HG03469 (cell line): ENCODE measurements around the gene PHOSPHO2.

Source experiments
- ATAC-seq: cut with Tn5 transposase; IDR thresholded peaks from one replicate; pipeline ENCODE4 v1.9.1; 2021; ENCODE audit warnings: mild to moderate bottlenecking, moderate library complexity, moderate number of reproducible peaks; ENCODE audit not compliant: unreplicated experiment

Gene PHOSPHO2, protein sequence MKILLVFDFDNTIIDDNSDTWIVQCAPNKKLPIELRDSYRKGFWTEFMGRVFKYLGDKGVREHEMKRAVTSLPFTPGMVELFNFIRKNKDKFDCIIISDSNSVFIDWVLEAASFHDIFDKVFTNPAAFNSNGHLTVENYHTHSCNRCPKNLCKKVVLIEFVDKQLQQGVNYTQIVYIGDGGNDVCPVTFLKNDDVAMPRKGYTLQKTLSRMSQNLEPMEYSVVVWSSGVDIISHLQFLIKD

DNA sequence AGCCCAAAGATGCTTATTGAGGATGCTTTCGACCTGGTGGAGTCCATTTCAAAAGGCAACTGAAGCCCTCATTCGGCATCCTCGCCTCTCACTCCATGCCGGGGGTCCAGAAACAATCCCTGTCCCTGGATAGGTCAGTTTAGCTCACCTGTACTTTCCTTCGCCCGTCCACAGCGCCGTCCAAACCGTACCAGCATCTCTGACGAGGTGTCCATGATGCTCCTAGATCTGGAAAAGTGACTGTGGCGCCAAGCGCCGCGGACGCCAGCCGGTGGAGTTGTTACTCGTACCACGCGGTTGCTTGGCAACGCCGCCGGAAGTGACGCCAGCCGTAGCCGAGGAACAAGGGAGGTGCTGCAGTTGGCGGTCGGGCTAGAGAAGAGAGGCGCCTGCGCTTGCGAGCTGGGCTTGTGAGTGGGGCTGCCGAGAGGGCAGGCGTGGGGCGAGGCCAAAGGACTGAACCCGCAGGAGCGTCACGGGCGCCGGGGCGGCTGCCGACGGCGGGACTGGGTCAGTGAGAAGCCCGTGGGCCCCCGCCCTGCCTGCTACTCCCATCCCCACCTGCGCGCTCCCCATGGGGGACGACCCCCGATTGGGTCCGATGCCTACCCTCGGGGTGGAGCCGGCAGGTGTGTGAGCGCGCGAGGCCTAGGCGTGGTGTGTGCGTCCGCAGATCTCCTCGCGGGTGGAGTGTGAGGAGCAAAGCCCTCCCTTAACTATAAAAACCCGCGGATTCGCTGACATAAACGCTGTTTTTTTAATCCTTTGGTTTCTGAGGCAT is at the start of gene PHOSPHO2, which contains the start of gene CFAP210:
Gene PHOSPHO2, plus strand, starts transcription at position 357 of the 781 bp plus-strand sequence. CDS start 6,503 bp downstream, outside the sequence.
Gene CFAP210, minus strand, starts transcription at position 293 of the 781 bp plus-strand sequence. Its CDS starts 78 bp downstream, at position 215.
- ATAC-seq = peak; percentile 98

DNA sequence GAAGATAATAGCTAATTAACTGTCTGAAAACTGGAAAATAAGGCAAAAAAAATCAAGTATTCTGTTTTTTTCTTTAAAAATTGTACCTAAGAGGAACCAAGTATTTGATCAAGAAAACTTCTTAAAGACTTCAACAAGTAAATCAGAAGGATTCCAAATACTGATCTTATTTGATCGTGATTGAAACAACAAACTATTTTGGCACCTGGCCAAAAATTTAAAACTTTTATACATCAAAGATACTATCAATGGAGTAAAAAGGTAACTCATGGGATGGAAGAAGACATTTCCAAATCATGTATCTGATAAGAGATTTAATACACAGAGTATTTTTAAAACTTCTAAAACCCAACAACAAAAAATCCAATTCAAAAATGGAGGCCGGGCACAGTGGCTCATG is 46.8 kb upstream of the PHOSPHO2 start:
- ATAC-seq = no peak

DNA sequence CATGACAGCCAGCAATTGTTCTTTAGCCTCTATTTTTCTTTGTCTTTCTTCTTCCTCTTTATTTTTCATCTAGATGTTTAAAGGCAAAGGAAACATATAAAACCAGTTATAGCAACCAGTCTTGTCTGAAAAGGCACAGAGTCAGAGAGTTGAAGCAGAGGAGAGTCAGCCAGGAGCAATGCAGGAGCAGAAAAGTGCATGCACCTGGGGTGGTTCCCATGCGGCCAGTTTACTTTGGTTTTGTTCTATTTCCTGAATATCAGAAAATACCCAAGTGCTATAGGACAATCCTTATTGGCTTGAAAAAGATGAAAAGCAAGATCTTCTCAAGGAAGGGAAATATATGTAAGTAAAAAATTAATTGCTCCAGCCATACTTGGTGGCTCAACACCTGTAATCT is 45.0 kb upstream of the PHOSPHO2 start:
- no peak for ATAC-seq

DNA sequence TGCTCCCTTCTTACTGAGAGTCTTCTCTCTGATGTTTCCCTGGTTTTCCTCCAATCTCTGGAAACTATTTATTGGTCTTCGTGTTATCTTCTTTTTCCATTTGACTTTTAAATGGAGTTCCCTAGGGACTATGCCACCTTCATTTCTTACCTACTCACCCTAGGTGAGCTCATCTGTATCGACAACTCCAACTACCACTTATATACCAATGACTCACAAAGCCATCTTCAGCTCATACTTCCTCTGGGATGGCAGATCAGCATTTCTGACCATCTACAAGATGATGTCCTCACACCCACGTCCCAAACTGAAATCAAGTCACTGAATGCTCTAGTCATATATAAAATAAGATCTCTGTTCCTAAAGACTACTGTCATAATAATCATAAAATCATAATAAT is 40.6 kb upstream of the PHOSPHO2 start:
- no peak for ATAC-seq

DNA sequence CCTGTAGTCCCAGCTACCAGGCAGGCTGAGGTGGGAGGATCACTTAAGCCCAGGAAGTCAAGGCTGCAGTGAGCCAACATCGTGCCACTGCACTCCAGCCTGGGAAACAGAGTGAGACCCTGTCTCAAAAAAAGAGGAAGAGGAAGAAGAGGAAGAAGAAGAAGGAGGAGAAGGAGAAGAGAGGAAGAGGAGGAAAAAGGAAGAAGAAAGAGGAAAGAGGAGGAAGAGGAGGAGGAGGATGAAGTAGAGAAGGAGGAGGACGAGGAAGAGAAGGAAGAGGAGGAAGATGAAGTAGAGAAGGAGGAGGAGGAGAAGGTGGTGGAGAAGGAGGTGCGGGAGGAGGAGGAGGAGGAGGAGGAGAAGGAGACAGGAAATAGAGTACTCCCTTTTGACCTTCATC is 38.1 kb upstream of the PHOSPHO2 start:
- no peak for ATAC-seq

DNA sequence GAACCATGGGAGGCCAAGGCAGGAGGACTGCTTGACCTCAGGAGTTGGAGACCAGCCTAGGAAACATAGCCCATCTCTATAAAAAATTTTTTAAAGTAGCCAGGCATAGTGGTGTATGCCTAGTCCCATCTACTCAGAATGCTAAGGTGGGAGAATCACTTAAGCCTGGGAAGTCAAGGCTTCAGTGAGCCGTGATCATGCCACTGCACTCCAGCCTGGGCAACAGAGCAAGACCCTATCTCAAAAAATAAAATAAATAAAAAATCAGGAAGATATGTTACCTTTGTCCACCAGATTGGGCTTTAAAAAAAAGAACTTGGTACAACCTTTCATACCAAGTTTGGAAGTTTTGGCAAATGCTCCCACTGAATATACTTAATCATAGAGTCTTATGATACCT is 35.4 kb upstream of the PHOSPHO2 start:
- no peak for ATAC-seq

DNA sequence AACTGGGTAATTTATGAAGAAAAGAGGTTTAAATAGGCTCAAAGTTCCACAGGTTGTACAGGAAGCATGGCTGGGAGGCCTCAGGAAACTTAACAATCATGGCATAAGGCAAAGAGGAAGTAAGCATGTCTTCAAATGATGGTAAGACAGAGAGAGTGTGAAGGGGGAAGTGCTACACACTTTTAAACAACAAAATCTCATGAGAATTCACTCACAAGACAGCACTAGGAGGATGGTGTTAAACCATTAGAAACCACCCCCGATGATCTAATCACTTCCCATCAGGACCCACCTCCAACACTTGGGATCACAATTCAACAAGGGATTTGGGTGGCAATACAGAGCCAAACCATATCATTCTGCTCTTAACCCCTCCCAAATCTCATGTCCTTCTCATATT is 34.9 kb upstream of the PHOSPHO2 start:
- ATAC-seq = no peak

DNA sequence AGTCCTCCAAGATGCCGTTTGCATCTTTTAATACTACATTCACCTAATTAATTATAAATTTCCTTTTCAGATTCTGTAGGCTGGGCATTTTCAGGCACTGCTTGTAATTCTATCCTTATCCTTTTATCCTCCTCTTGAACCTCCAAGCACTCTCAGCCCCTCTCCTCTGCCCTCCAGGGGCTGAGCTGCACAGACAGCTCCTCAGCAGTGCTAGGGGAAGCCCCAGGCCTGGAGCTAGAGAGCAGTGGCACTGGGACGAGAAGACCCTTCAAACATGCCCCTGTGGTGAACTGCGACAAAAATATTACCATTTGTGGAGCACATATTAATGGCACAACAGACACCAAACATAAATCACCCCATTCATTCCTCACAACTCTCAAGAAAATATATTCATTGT is 33.0 kb upstream of the PHOSPHO2 start:
- ATAC-seq = no peak

DNA sequence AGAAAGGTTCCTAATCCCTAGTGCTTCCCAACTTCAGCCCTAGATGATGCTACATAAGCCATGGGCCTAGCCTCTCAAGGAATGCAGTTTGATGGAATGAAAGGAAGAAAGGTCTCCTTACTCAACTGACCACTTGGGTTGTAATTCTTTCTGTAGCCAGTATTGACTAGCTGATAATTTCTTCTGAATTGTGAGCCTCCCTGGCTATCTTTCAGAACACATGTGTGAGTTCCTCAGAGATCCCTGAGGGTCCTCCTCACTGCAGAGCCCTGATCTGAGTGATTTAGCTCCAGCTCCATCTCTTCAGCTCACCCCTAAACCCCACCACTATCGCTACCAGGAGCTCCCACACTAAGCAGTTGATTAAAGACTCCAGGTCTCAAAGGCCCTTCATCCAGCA is 31.5 kb upstream of the PHOSPHO2 start:
- ATAC-seq = no peak

DNA sequence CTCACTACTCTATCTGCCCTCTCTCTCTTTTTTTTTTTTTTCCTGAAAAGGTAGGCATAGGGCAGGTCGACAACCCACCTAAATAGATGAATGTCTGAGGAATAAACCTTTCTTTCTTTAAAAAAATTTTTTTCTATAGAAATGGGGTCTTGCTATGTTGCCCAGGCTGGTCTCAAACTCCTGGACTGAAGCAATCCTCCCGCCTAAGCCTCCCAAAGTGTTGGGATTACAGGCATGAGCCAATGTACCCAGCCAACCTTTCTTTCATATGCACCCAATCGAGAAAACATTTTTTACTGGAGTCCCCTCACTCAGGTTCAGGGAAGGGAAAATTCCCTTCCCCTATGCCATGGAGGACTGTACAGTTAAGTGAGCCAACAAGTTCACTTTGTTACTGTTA is 31.0 kb upstream of the PHOSPHO2 start:
- ATAC-seq = no peak

DNA sequence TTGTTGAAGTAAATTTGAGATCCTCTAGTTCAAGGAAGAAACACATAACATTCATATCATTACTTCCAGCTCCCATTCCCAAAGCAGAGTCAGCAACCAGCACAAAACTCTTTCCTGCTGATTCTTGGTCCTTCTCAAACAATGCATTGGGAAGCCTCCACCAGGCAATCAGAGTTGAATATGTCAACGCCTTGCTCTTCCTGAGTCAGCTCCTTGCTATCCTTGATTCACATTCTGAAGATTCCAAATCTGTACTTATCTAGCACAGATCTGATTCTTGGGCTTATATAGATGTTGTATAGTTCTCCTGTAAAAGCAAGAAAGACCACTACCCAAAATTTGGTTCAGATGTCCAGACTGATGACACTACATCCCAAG is 29.7 kb upstream of the PHOSPHO2 start:
- no peak for ATAC-seq

DNA sequence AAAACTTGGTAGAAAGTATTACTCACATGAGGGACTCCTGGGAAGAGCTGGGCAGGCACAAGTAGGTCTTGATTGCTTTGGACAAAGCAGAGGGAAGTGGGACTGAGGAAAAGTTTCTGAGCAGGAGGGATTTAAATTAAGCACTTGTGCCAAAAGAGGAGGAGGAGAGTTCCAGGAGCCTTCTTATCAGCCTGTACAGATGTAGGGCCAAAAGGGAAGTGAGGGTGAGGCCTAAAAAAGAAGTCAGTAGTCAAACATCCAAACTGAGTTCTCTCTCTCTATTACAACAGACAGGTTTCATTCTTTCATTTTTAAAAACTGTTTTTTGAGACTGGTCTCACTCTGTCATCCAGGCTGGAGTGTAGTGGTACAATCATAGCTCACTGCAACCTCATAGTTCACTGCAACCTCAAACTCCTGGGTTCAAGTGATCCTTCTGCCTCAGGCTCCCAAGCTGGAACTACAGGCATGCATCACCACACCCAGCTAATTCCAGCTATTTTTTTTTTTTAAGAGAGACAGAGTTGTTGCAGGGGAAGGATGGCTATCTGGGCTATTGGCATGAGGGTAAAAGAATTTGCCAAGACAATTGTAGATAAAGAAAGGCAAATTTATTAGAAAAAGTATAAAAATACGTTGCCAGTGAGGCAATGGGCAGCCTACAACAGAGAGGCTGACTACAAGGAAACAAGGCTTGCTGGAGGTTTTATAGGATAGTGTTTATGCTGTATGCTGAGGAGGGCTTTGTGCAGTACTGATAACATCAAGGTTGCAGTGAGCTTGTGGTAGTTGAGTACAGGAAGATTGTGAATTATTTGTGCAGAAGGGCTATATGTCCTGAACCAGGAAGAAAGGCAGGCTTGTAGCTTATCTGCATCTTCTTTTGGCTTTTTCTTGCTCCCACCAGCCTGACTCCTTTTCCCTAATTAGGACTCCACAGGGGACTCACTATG is 29.0 kb upstream of the PHOSPHO2 start:
- no peak for ATAC-seq

DNA sequence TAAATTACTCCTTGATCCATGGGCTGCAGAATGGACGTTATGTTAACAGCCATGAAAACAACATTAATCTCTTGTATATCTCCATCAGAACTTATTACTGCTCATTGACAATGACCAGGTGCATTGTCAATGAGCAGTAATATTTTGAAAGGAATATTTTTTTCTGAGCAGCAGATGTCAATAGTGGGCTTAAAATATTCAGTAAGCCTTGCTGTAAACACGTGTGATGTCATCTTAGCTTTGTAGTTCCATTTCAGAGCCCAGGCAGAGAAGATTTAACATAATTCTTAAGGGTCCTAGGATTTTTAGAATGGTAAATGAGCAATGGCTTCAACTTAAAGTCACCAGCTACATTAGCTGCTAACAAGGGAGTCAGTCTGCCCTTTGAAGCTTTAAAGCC is 26.7 kb upstream of the PHOSPHO2 start:
- ATAC-seq = no peak

DNA sequence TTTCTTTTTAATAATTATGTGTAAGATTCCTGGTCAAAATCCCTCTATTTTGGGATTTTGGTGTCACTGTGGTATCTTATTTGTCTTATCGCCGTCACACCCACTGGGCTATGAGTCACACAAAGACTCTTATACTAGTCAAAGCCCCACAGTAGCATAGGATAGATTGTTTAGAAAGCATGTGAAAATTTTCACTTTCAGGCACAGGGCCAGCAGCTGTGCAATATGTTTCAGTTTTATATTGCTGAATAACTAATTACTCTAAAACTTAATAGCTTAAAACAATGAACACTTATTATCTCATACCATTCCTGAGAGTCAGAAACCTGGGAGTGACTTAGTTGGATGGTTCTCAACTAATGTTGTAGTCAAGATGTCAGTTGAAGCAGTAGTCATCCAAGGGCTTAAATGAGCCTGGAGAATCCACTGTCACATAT is 24.0 kb upstream of the PHOSPHO2 start:
- ATAC-seq = no peak

DNA sequence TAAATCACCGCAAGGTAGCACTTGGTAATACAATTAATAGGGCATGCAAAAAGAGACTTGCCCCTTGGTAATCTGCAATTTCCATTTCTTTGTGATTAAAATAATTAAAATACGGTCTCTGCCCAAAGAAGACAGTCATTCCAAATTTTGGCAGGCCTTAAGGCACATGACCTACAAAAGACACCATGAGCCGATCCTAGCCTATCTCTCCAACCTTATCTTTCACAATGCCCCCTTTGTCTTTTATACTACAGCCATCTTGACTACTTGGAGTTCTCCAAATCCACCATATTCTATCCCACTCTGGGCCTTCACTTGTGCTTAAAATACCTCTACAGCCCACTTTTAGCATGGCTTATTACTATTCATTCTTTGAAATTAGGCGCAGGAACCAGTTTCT is 23.3 kb upstream of the PHOSPHO2 start:
- no peak for ATAC-seq

DNA sequence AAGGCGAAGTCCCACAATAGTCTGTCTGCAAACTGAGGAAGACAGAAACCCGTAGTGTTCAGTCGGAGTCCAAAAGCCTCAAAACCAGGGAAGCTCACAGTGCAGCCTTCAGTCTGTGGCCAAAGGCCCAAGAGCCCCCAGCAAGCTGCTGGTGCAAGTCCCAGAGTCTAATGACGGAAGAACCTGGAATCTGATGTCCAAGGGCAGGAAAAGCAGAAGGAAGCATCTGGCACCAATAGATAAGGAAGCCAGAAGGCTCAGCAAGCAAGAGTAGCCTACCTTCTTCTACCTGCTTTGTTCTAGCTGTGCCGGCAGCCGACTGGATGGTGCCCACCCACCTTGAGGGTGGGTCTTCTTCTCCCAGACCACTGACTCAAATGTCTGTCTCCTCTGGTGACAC is 21.9 kb upstream of the PHOSPHO2 start:
- ATAC-seq = no peak

DNA sequence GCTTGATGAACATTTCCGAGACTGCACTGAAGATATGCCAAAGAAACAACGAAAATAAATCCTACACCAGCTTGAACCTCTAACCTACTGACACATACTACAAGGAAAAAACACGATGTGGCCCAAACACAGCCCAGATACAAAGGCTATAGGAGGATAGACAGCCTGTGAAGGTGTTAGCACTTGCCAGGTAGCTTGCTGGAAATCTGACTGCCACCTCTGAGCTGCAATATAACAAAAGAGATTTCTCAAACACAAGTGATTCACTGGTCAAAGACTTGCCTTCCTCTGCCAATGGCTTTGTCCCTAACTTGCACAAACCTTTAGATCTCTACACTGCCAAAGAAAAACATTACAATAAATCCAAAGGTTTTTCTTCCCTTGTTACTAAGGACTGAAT is 21.2 kb upstream of the PHOSPHO2 start:
- no peak for ATAC-seq

DNA sequence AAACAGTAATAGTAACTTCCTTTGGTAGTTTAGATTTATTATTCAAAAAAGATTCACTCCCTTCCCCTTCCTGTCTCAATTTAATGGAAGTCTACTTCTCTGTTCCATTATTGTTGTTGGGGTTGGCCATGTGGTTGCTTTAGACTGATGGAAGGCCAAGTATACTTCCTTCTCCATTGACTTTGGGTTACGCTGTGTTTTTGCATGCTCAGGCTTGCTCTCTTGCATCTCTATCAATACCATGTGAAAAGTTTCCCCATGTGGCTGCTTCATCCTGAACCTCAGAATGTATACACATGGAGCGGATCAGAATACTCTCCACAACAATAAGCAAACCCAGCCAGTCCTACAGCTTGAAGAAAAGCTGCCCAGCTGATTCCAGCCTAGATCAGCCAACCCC is 20.3 kb upstream of the PHOSPHO2 start:
- no peak for ATAC-seq

DNA sequence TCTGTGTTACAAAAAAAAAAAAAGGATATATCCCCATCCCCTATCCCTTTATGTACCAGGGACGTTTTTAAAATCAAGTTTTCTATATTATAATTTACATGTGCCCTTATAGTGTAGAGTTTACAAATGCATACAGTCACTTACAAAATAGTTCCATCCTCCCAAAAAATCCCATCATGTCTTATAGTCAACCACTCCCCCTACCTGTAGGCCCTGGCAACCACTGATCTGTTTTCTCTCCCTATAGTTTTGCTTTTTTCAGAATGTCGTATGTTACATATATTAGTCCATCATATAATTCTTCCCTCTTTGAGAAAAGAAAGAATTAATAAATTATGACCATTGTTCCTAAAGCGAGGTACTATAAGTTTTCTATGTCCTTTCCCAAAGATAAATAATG is 17.9 kb upstream of the PHOSPHO2 start:
- no peak for ATAC-seq

DNA sequence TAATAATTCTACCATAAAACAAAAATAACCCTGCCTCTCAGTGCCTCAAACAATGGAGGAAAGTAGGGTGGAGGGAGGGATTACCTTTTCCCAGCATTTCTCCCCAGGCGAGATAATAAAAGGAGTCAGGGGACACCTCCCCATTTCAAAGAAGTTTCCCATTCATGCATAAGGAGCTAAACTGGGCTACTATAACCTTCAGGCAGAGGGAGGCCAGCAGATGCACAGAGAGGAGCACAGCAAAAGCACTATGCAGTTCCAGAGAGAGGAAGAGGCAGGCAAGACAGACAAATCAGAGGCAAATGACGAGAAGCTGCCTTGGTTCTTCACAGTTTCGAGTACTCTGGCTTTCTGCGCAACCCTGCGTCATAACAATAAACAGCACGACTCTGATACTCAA is 17.4 kb upstream of the PHOSPHO2 start:
- no peak for ATAC-seq

DNA sequence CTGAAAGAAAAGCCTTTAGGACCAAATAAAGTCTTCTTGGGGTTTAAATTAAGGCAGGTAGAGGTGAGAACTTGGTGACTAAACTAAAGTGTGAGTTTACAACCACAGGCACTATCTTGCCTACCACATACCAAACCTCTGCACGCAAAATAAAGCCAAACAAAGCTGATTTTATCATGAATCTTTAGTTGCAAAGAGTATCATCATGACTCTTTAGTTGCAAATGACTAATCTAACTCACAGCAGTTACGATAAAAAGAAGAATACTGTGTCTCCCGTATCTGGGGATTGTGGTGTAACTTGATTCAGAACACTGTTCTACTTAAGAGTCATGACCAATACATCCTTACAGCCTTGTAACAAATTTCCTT is 11.2 kb upstream of the PHOSPHO2 start:
- ATAC-seq = no peak
